WI38 (cell line): Measurements from ENCODE around the gene NDUFV2.
"Not testable (repeated sequence)": the region's sequence is repeated elsewhere in the genome, so short reads cannot be mapped to it uniquely, and the experiment has no call there.

Source experiments
- H3K4me3 ChIP-seq: 2 replicates; pipeline ENCODE4 v1.5.1; 2011; ENCODE audit warnings: low read depth, mild to moderate bottlenecking, control low read depth, low read length
- CTCF ChIP-seq: IDR thresholded peaks from 2 replicates; pipeline ENCODE4 v1.5.1; 2012; ENCODE audit warnings: low read depth, mild to moderate bottlenecking, control low read depth, low read length

NDUFV2 gene

GRCh38 chr18:9079818-9080528 lies 22.5 kb upstream of the NDUFV2 start:
- no peak for TF ChIP-seq CTCF
- H3K4me3 ChIP-seq = no peak overlapping the region

GRCh38 chr18:9081940-9082339 lies 20.6 kb upstream of the NDUFV2 start:
- H3K4me3 ChIP-seq = no peak overlapping the region
- no peak for TF ChIP-seq CTCF

- no peak for TF ChIP-seq CTCF
- no peak overlapping the region for H3K4me3 ChIP-seq
Measured at GRCh38 chr18:9082711-9083510, 19.6 kb upstream of the NDUFV2 start.

- TF ChIP-seq CTCF = no peak
- H3K4me3 ChIP-seq = no peak overlapping the region
Measured at GRCh38 chr18:9086015-9086414, 16.5 kb upstream of the NDUFV2 start.

GRCh38 chr18:9086624-9087023 lies 15.9 kb upstream of the NDUFV2 start:
- no peak overlapping the region for H3K4me3 ChIP-seq
- TF ChIP-seq CTCF = no peak

GRCh38 chr18:9087144-9087543 lies 15.4 kb upstream of the NDUFV2 start:
- TF ChIP-seq CTCF = no peak
- H3K4me3 ChIP-seq = no peak overlapping the region

GRCh38 chr18:9088252-9088651 lies 14.2 kb upstream of the NDUFV2 start:
- no peak for TF ChIP-seq CTCF
- no peak overlapping the region for H3K4me3 ChIP-seq

GRCh38 chr18:9088727-9089126 lies 13.8 kb upstream of the NDUFV2 start:
- not testable (repeated sequence) for H3K4me3 ChIP-seq
